ENCODE data around the gene SIN3B.
"Not testable (repeated sequence)": the region's sequence is repeated elsewhere in the genome, so short reads cannot be mapped to it uniquely, and the experiment has no call there.

SIN3B gene

GRCh38 chr19:16871871-16872270 lies 42.7 kb downstream of the SIN3B start:
- Histone ChIP-seq H3K27ac (ENCODE audit: low read depth, low read length) (no peak overlapping the region), H3K4me1 (ENCODE audit: insufficient read depth, low read length) (no peaks in the 10 kb centered on the region), H3K9me3 (ENCODE audit: insufficient read depth, low read depth, low read length) (no peaks in the 10 kb centered on the region), H3K36me3 (ENCODE audit: insufficient read depth, low read length) (peaks cover 78% of the 10 kb centered on the region), H3K9ac (ENCODE audit: low read depth, low read length) (no peak overlapping the region), H3K27me3 (ENCODE audit: insufficient read depth, low read length) (no peaks in the 10 kb centered on the region), H3K4me3 (ENCODE audit: low read length) (no peak overlapping the region)
- 96% methylated on average over 7 of the region's 7 CpGs for WGBS

- no peaks in the 10 kb centered on the region for H3K9me3 ChIP-seq (ENCODE audit: insufficient read depth, low read depth, low read length)
- no peaks in the 10 kb centered on the region for H3K4me1 ChIP-seq (ENCODE audit: insufficient read depth, low read length)
- 96% methylated on average over 21 of the region's 21 CpGs for WGBS
- H3K4me3 ChIP-seq (ENCODE audit: low read length): no peak overlapping the region
- H3K27me3 ChIP-seq (ENCODE audit: insufficient read depth, low read length): no peaks in the 10 kb centered on the region
- H3K9ac ChIP-seq (ENCODE audit: low read depth, low read length): no peak overlapping the region
- H3K36me3 ChIP-seq (ENCODE audit: insufficient read depth, low read length): peaks cover 78% of the 10 kb centered on the region
- H3K27ac ChIP-seq (ENCODE audit: low read depth, low read length): no peak overlapping the region
Observed at GRCh38 chr19:16872728-16873127, 43.5 kb downstream of the SIN3B start.

GRCh38 chr19:16873594-16873993 lies 44.4 kb downstream of the SIN3B start:
- no peak overlapping the region for H3K27ac ChIP-seq (ENCODE audit: low read depth, low read length)
- H3K27me3 ChIP-seq (ENCODE audit: insufficient read depth, low read length): no peaks in the 10 kb centered on the region
- H3K4me3 ChIP-seq (ENCODE audit: low read length): no peak overlapping the region
- H3K9me3 ChIP-seq (ENCODE audit: insufficient read depth, low read depth, low read length): no peaks in the 10 kb centered on the region
- H3K4me1 ChIP-seq (ENCODE audit: insufficient read depth, low read length): no peaks in the 10 kb centered on the region
- peaks cover 78% of the 10 kb centered on the region for H3K36me3 ChIP-seq (ENCODE audit: insufficient read depth, low read length)
- H3K9ac ChIP-seq (ENCODE audit: low read depth, low read length): no peak overlapping the region
- 93% methylated on average over 3 of the region's 3 CpGs for WGBS

GRCh38 chr19:16874250-16874977 lies 45.2 kb downstream of the SIN3B start:
- WGBS: 94% methylated on average over 1 of the region's 1 CpG
- H3K27ac ChIP-seq (ENCODE audit: low read depth, low read length): no peak overlapping the region
- H3K27me3 ChIP-seq (ENCODE audit: insufficient read depth, low read length): no peaks in the 10 kb centered on the region
- H3K4me1 ChIP-seq (ENCODE audit: insufficient read depth, low read length): no peaks in the 10 kb centered on the region
- no peak overlapping the region for H3K4me3 ChIP-seq (ENCODE audit: low read length)
- H3K9me3 ChIP-seq (ENCODE audit: insufficient read depth, low read depth, low read length): no peaks in the 10 kb centered on the region
- no peak overlapping the region for H3K9ac ChIP-seq (ENCODE audit: low read depth, low read length)
- peaks cover 78% of the 10 kb centered on the region for H3K36me3 ChIP-seq (ENCODE audit: insufficient read depth, low read length)

- not testable (repeated sequence) for H3K27me3 ChIP-seq (ENCODE audit: insufficient read depth, low read length); H3K4me1 ChIP-seq (ENCODE audit: insufficient read depth, low read length); H3K9me3 ChIP-seq (ENCODE audit: insufficient read depth, low read depth, low read length); H3K4me3 ChIP-seq (ENCODE audit: low read length); H3K9ac ChIP-seq (ENCODE audit: low read depth, low read length); H3K27ac ChIP-seq (ENCODE audit: low read depth, low read length)
- H3K36me3 ChIP-seq (ENCODE audit: insufficient read depth, low read length): peaks cover 78% of the 10 kb centered on the region
Observed at GRCh38 chr19:16874978-16875299, 45.7 kb downstream of the SIN3B start.

- H3K9ac ChIP-seq (ENCODE audit: low read depth, low read length): no peak overlapping the region
- peaks cover 2% of the 10 kb centered on the region; the same call in 1 of the 2 replicates for H3K9me3 ChIP-seq (ENCODE audit: insufficient read depth, low read depth, low read length)
- H3K36me3 ChIP-seq (ENCODE audit: insufficient read depth, low read length): peaks cover 77% of the 10 kb centered on the region
- H3K27ac ChIP-seq (ENCODE audit: low read depth, low read length): no peak overlapping the region
- no peak overlapping the region for H3K4me3 ChIP-seq (ENCODE audit: low read length)
- H3K27me3 ChIP-seq (ENCODE audit: insufficient read depth, low read length): no peaks in the 10 kb centered on the region
- 96% methylated on average over 39 of the region's 39 CpGs for WGBS
- no peaks in the 10 kb centered on the region for H3K4me1 ChIP-seq (ENCODE audit: insufficient read depth, low read length)
Observed at GRCh38 chr19:16875584-16876555, 46.7 kb downstream of the SIN3B start.

GRCh38 chr19:16876904-16877361 lies 47.7 kb downstream of the SIN3B start:
- Histone ChIP-seq H3K9ac (ENCODE audit: low read depth, low read length) (no peak overlapping the region), H3K27me3 (ENCODE audit: insufficient read depth, low read length) (no peaks in the 10 kb centered on the region), H3K4me1 (ENCODE audit: insufficient read depth, low read length) (no peaks in the 10 kb centered on the region), H3K27ac (ENCODE audit: low read depth, low read length) (no peak overlapping the region), H3K36me3 (ENCODE audit: insufficient read depth, low read length) (peaks cover 66% of the 10 kb centered on the region), H3K4me3 (ENCODE audit: low read length) (no peak overlapping the region), H3K9me3 (ENCODE audit: insufficient read depth, low read depth, low read length) (peaks cover 10% of the 10 kb centered on the region)
- WGBS: 96% methylated on average over 12 of the region's 12 CpGs

GRCh38 chr19:16877581-16877980 lies 48.4 kb downstream of the SIN3B start:
- WGBS: 88% methylated on average over 11 of the region's 11 CpGs
- H3K36me3 ChIP-seq (ENCODE audit: insufficient read depth, low read length): peaks cover 60% of the 10 kb centered on the region

GRCh38 chr19:16878181-16878965 lies 49.2 kb downstream of the SIN3B start:
- no peaks in the 10 kb centered on the region for H3K27me3 ChIP-seq (ENCODE audit: insufficient read depth, low read length)
- H3K27ac ChIP-seq (ENCODE audit: low read depth, low read length): no peak overlapping the region
- H3K4me3 ChIP-seq (ENCODE audit: low read length): no peak overlapping the region
- no peaks in the 10 kb centered on the region for H3K4me1 ChIP-seq (ENCODE audit: insufficient read depth, low read length)
- H3K9ac ChIP-seq (ENCODE audit: low read depth, low read length): no peak overlapping the region
- H3K36me3 ChIP-seq (ENCODE audit: insufficient read depth, low read length): peaks cover 53% of the 10 kb centered on the region
- WGBS: 96% methylated on average over 55 of the region's 55 CpGs
- H3K9me3 ChIP-seq (ENCODE audit: insufficient read depth, low read depth, low read length): peaks cover 18% of the 10 kb centered on the region

More at GRCh38 chr19:16877581-16877980, 48.4 kb downstream of the SIN3B start:
- no peak overlapping the region for H3K9ac ChIP-seq (ENCODE audit: low read depth, low read length)
- H3K27ac ChIP-seq (ENCODE audit: low read depth, low read length): no peak overlapping the region
- peaks cover 16% of the 10 kb centered on the region for H3K9me3 ChIP-seq (ENCODE audit: insufficient read depth, low read depth, low read length)
- no peaks in the 10 kb centered on the region for H3K4me1 ChIP-seq (ENCODE audit: insufficient read depth, low read length)
- no peak overlapping the region for H3K4me3 ChIP-seq (ENCODE audit: low read length)
- no peaks in the 10 kb centered on the region for H3K27me3 ChIP-seq (ENCODE audit: insufficient read depth, low read length)

- peaks cover 45% of the 10 kb centered on the region for H3K36me3 ChIP-seq (ENCODE audit: insufficient read depth, low read length)
- H3K4me1 ChIP-seq (ENCODE audit: insufficient read depth, low read length): no peaks in the 10 kb centered on the region
- no peak overlapping the region for H3K4me3 ChIP-seq (ENCODE audit: low read length)
- H3K27ac ChIP-seq (ENCODE audit: low read depth, low read length): no peak overlapping the region
- no peak overlapping the region for H3K9ac ChIP-seq (ENCODE audit: low read depth, low read length)
- no peaks in the 10 kb centered on the region for H3K27me3 ChIP-seq (ENCODE audit: insufficient read depth, low read length)
- WGBS: 95% methylated on average over 8 of the region's 8 CpGs
- H3K9me3 ChIP-seq (ENCODE audit: insufficient read depth, low read depth, low read length): peaks cover 18% of the 10 kb centered on the region
Observed at GRCh38 chr19:16880884-16881554, 51.8 kb downstream of the SIN3B start.

All from HUES64 (cell line).